Measurements from ENCODE around the gene FAM83D.

DNA sequence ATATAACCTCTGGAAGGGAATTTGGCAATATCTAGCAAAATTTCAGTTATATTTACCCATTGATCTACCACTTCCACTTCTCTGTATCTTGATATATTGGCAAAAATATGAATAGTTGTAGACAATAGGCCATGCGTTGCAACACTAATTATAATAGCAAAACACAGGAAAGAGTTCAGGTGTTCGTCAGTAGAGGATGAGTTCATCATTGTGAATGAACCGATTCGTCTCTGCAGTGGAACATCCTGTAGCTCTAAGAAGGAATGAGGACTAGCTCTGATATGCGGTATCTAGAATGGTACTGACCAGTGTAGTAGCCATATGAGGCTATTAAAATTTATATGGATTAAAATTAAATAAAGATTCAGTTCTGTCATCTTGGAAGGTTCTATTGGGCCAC, 8.3 kb downstream of the FAM83D start:
- TF ChIP-seq CREB1 (CRISPR knock-in tag; IDR thresholded peaks at IDR 0.05), result no peak
- TF ChIP-seq RORB (CRISPR knock-in tag; IDR thresholded peaks at IDR 0.05), result no peak
- no peak for TF ChIP-seq ZNF232 (CRISPR knock-in tag; IDR thresholded peaks at IDR 0.05)
- no peak for TF ChIP-seq ZBTB21 (CRISPR knock-in tag; IDR thresholded peaks at IDR 0.05; ENCODE audit: borderline replicate concordance)
- TF ChIP-seq, protein P1, sequence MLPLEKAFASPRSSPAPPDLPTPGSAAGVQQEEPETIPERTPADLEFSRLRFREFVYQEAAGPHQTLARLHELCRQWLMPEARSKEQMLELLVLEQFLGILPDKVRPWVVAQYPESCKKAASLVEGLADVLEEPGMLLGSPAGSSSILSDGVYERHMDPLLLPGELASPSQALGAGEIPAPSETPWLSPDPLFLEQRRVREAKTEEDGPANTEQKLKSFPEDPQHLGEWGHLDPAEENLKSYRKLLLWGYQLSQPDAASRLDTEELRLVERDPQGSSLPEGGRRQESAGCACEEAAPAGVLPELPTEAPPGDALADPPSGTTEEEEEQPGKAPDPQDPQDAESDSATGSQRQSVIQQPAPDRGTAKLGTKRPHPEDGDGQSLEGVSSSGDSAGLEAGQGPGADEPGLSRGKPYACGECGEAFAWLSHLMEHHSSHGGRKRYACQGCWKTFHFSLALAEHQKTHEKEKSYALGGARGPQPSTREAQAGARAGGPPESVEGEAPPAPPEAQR (CRISPR knock-in tag; IDR thresholded peaks at IDR 0.05), result no peak
- TF ChIP-seq, protein P2, sequence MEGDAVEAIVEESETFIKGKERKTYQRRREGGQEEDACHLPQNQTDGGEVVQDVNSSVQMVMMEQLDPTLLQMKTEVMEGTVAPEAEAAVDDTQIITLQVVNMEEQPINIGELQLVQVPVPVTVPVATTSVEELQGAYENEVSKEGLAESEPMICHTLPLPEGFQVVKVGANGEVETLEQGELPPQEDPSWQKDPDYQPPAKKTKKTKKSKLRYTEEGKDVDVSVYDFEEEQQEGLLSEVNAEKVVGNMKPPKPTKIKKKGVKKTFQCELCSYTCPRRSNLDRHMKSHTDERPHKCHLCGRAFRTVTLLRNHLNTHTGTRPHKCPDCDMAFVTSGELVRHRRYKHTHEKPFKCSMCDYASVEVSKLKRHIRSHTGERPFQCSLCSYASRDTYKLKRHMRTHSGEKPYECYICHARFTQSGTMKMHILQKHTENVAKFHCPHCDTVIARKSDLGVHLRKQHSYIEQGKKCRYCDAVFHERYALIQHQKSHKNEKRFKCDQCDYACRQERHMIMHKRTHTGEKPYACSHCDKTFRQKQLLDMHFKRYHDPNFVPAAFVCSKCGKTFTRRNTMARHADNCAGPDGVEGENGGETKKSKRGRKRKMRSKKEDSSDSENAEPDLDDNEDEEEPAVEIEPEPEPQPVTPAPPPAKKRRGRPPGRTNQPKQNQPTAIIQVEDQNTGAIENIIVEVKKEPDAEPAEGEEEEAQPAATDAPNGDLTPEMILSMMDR (IDR thresholded peaks at IDR 0.05), result no peak
- no peak for TF ChIP-seq SOX15 (CRISPR knock-in tag; IDR thresholded peaks at IDR 0.05)
